Measurements from ENCODE around the gene CELF3. TPM values are rescaled to one million over a fixed set of nuclear protein-coding genes. Genes with fewer than 3 reads are reported as not detected.
A peak's percentile ranks its signal among the peaks of the same experiment; 100 is the strongest.

Gene CELF3
- total RNA-seq, 2 experiments from 2014 or later: not detected

DNA sequence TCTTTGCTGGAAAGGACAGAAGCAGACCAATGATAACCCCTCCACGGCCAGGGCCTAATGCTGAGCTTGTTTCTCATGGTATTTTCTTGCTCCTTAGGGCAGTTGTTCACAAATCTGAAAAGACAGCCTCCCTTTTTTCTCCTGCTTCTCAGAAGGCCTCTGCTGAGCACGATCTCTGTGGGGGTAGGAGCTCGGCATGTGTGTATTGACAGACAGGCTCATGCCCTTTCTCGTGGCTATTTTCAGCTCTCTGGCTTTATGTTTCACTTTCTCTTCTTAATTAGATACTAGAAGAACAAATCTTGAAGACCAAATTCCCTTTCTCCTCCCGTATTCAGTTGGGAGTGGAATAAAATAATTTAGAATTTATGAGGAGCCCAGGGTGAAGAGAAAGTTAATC, 4.0 kb upstream of the CELF3 start:
- intact Hi-C loops (cut with DNase I, micrococcal nuclease): no loop called here
- no peaks in the 10 kb centered on the region for H3K9me3 Mint-ChIP-seq
- TF ChIP-seq, protein P1, sequence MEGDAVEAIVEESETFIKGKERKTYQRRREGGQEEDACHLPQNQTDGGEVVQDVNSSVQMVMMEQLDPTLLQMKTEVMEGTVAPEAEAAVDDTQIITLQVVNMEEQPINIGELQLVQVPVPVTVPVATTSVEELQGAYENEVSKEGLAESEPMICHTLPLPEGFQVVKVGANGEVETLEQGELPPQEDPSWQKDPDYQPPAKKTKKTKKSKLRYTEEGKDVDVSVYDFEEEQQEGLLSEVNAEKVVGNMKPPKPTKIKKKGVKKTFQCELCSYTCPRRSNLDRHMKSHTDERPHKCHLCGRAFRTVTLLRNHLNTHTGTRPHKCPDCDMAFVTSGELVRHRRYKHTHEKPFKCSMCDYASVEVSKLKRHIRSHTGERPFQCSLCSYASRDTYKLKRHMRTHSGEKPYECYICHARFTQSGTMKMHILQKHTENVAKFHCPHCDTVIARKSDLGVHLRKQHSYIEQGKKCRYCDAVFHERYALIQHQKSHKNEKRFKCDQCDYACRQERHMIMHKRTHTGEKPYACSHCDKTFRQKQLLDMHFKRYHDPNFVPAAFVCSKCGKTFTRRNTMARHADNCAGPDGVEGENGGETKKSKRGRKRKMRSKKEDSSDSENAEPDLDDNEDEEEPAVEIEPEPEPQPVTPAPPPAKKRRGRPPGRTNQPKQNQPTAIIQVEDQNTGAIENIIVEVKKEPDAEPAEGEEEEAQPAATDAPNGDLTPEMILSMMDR (IDR thresholded peaks at IDR 0.05): no peak
- CTCF ChIA-PET: interaction anchor here (1.1 kb wide), 2 partner anchors 14 to 15 kb away, joined by 3 read pairs; no protein-coding TSS in a partner anchor
- peak overlapping the region; percentile 81 for H3K4me3 Mint-ChIP-seq
- DNase-seq (peak in 2 of 14 experiments; percentile 12 to 25), ATAC-seq (ENCODE audit: poor library complexity) (no peak)
- peak overlapping the region; percentile 56 for H3K4me3 ChIP-seq (ENCODE audit: low read length)
- H3K27me3 Mint-ChIP-seq: peaks cover 85% of the 10 kb centered on the region
- H3K4me1 ChIP-seq (ENCODE audit: insufficient read depth, low read length): peaks cover 25% of the 10 kb centered on the region
- peaks cover 34% of the 10 kb centered on the region for H3K4me1 Mint-ChIP-seq (ENCODE audit: low read depth)
- H3K27me3 ChIP-seq (ENCODE audit: control insufficient read depth in 1 of 2, insufficient read depth in 2 of 2, low read length in 2 of 2): peaks cover 49 to 50% of the 10 kb centered on the region in 2 experiments
- no peak overlapping the region for H3K27ac ChIP-seq (ENCODE audit: low read depth in 1 of 2, low read length in 2 of 2)
- H3K9me3 ChIP-seq (ENCODE audit: control insufficient read depth in 1 of 2, insufficient read depth in 1 of 2, low read length in 2 of 2): peaks cover 0 to 5% of the 10 kb centered on the region in 2 experiments
- no peaks in the 10 kb centered on the region for H3K36me3 ChIP-seq (ENCODE audit: insufficient read depth, low read length)
- no peaks in the 10 kb centered on the region for H3K36me3 Mint-ChIP-seq (ENCODE audit: low read depth)
- POLR2A ChIA-PET: interaction anchor here (0.6 to 1.6 kb wide), 3 partner anchors 43 to 836 kb away, joined by 3 to 7 read pairs (median 3); partner anchors contain the start of genes CGN and MRPL9
- H3K27ac Mint-ChIP-seq: no peak overlapping the region

DNA sequence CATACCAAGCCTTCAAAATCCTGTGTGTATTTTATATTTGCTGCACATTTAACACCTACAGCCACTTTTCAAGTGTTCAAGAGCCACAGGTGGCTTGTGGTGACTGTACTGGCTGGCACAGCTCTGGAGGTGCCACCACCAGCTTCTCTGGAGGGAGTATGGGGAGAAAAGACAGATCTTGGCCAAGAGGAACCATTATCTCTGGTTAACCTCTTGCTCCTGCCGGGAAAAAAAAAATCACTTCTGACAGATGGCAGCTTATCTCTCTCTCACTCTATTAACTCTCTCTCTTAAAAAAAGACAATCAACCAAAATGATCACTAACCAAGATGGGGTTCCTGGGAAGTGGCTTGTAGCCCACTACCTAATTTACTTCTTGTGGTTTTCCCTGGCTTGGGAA, 3.5 kb upstream of the CELF3 start:
- Histone ChIP-seq H3K4me1 (ENCODE audit: insufficient read depth, low read length) (peaks cover 25% of the 10 kb centered on the region), H3K36me3 (ENCODE audit: insufficient read depth, low read length) (no peaks in the 10 kb centered on the region), H3K27me3 (ENCODE audit: control insufficient read depth in 1 of 2, insufficient read depth in 2 of 2, low read length in 2 of 2) (peaks cover 52 to 54% of the 10 kb centered on the region in 2 experiments), H3K9me3 (ENCODE audit: control insufficient read depth in 1 of 2, insufficient read depth in 1 of 2, low read length in 2 of 2) (peaks cover 0 to 5% of the 10 kb centered on the region in 2 experiments), H3K4me3 (ENCODE audit: low read length) (no peak overlapping the region), H3K27ac (ENCODE audit: low read depth in 1 of 2, low read length in 2 of 2) (no peak overlapping the region)
- TF ChIP-seq, protein P1 (IDR thresholded peaks at IDR 0.05): no peak
- Mint-ChIP-seq H3K4me1 (ENCODE audit: low read depth) (peaks cover 34% of the 10 kb centered on the region), H3K27me3 (peaks cover 85% of the 10 kb centered on the region), H3K27ac (no peak overlapping the region), H3K4me3 (peak overlapping the region; percentile 81), H3K36me3 (ENCODE audit: low read depth) (no peaks in the 10 kb centered on the region), H3K9me3 (no peaks in the 10 kb centered on the region)
- ATAC-seq (ENCODE audit: poor library complexity): no peak
- CTCF ChIA-PET: interaction anchor here (1.1 kb wide), 2 partner anchors 15 kb away, joined by 3 read pairs; no protein-coding TSS in a partner anchor
- intact Hi-C loops (cut with DNase I, micrococcal nuclease): no loop called here
- no peak for DNase-seq
- POLR2A ChIA-PET: interaction anchor here (1.0 to 1.6 kb wide), 2 partner anchors 43 to 209 kb away, joined by 3 to 7 read pairs; partner anchors contain the start of genes CGN and MRPL9

DNA sequence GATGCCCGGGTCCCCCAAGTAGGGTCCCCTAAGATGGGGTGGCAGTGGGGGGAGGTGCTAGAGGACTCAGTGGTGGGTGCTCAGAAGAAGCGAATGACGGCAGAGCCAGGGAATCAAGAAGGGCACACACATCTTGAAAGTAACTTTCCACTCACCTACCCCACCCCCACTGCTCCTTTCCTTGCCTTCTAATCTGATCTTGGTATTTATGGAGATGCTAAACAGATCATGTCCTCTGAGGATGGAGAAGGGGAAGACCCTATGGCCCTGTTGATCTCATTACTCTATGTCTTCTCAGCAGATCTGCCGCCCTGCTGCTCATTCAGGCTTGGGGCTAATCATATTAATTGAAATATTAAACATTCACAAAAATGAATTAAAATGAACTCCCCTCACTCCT, 2.1 kb upstream of the CELF3 start:
- H3K27ac Mint-ChIP-seq: no peak overlapping the region
- peaks cover 0 to 5% of the 10 kb centered on the region in 2 experiments for H3K9me3 ChIP-seq (ENCODE audit: control insufficient read depth in 1 of 2, insufficient read depth in 1 of 2, low read length in 2 of 2)
- H3K4me1 ChIP-seq (ENCODE audit: insufficient read depth, low read length): peaks cover 25% of the 10 kb centered on the region
- peaks cover 88% of the 10 kb centered on the region for H3K27me3 Mint-ChIP-seq
- DNase-seq (no peak), ATAC-seq (ENCODE audit: poor library complexity) (no peak)
- CTCF ChIA-PET: no interaction called here
- H3K4me1 Mint-ChIP-seq (ENCODE audit: low read depth): peaks cover 34% of the 10 kb centered on the region
- H3K36me3 ChIP-seq (ENCODE audit: insufficient read depth, low read length): no peaks in the 10 kb centered on the region
- intact Hi-C loops (cut with DNase I, micrococcal nuclease): no loop called here
- H3K4me3 ChIP-seq (ENCODE audit: low read length): no peak overlapping the region
- TF ChIP-seq, protein P1 (IDR thresholded peaks at IDR 0.05): no peak
- POLR2A ChIA-PET: no interaction called here
- peaks cover 50 to 56% of the 10 kb centered on the region in 2 experiments for H3K27me3 ChIP-seq (ENCODE audit: control insufficient read depth in 1 of 2, insufficient read depth in 2 of 2, low read length in 2 of 2)
- no peak overlapping the region for H3K27ac ChIP-seq (ENCODE audit: low read depth in 1 of 2, low read length in 2 of 2)
- no peaks in the 10 kb centered on the region for H3K9me3 Mint-ChIP-seq
- H3K36me3 Mint-ChIP-seq (ENCODE audit: low read depth): no peaks in the 10 kb centered on the region
- no peak overlapping the region for H3K4me3 Mint-ChIP-seq
